ENCODE data around the gene SENP6.

- TF ChIP-seq CTCF (conservative IDR thresholded peaks at IDR 0.05; ENCODE audit: low read length) (no peak), EZH2phosphoT487 (IDR thresholded peaks at IDR 0.05; ENCODE audit: borderline replicate concordance) (no peak)
These were observed 11.3 kb upstream of the SENP6 start for GRCh38 chr6:75590370-75590769.

Data from Loucy (cell line).